Muscle of leg (tissue), 11 donors: ENCODE results near the gene DSCAML1. TPM values are rescaled to one million over a fixed set of nuclear protein-coding genes. Genes with fewer than 3 reads are reported as not detected.

ENCODE experiments used
- DNase-seq: peaks from one replicate; pipeline ENCODE4 v3.0.0; 2013
- H3K27ac ChIP-seq: one replicate; pipeline ENCODE4 v1.5.1; 2013; ENCODE audit warnings: mild to moderate bottlenecking, low read length, control low read depth
- H3K27me3 ChIP-seq: one replicate; pipeline ENCODE4 v1.6.1; 2013; ENCODE audit warnings: low read length; ENCODE audit not compliant: control insufficient read depth, insufficient read depth
- H3K36me3 ChIP-seq: one replicate; pipeline ENCODE4 v1.6.1; 2013; ENCODE audit warnings: low read length; ENCODE audit not compliant: control insufficient read depth, insufficient read depth
- H3K4me1 ChIP-seq: one replicate; pipeline ENCODE4 v1.6.1; 2013; ENCODE audit warnings: low read length; ENCODE audit not compliant: control insufficient read depth, insufficient read depth
- H3K4me3 ChIP-seq: one replicate; pipeline ENCODE4 v1.5.1; 2013; ENCODE audit warnings: low read length, control low read depth
- H3K9me3 ChIP-seq: replicated peaks from 2 replicates; pipeline ENCODE4 v1.6.1; 2013; ENCODE audit warnings: low read depth, low read length; ENCODE audit not compliant: control insufficient read depth
- WGBS: methylation state at CpG from one replicate; pipeline ENCODE4 v1.1.5; 2013; ENCODE audit warnings: missing lambda C conversion rate; ENCODE audit not compliant: insufficient coverage; 5-methylcytosine and 5-hydroxymethylcytosine counted together
- polyA plus RNA-seq, 8 donors: library from polyadenylated mRNA; unstranded; fragments of 120-200 nt; gene quantifications; one replicate each; pipeline versions ENCODE4 v1.2.1 to v1.2.3, GENCODE V29; 2013; ENCODE audit warnings: inconsistent platforms in 1 of 8, low replicate concordance in 1 of 8; ENCODE audit not compliant: insufficient read length in 8 of 8, insufficient read depth in 1 of 8
- total RNA-seq: library from RNA; stranded (reverse); fragments of 120-200 nt; gene quantifications from one replicate; pipeline ENCODE4 v1.2.4, GENCODE V29; 2013

The DSCAML1 gene
- total and polyA plus RNA-seq, 9 donors = 0.28 to 0.80 (median 0.60) TPM

DNA sequence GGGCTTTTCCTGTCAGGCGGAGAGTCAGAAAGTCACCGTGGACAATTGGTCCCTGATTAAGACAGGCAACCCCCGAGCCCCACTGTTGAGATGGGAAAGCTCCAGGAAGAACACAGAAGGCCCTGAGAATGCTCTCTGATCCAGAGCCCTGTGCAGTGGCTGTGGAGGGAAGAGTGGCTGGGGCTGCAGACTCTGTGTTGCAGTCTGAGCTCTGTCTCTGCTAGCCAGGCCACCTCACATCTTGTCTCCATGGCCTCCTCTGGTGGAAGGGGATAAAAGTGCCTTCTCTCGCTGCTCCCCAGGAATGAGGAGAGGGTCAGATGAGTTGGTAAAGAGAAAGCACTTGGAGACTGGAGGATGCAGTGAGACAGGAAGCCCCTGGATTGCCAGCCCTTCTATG is 328.1 kb downstream of the DSCAML1 start:
- Histone ChIP-seq H3K27ac (no peak overlapping the region), H3K9me3 (no peaks in the 10 kb centered on the region), H3K4me3 (no peak overlapping the region), H3K36me3 (no peaks in the 10 kb centered on the region), H3K4me1 (no peaks in the 10 kb centered on the region), H3K27me3 (peaks cover 2% of the 10 kb centered on the region)
- no peak for DNase-seq
- 58% methylated on average over 4 of the region's 4 CpGs for WGBS

DNA sequence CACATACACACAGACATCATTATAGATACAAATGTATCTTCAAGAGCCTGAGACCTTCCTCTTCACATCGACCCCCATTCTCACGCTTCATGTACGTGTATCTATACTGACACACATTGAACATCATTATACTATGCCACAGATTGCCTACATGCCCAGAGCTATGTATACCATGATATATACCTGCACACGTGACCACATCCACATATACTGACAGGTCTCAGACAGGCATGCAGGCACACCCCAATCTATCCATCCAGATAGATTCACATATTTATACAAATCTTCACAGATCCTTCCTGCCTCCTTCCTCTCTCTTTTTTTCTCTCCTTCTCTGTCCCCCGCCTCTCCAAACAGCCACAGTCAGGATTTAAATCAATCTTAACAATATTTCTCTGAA is 329.2 kb downstream of the DSCAML1 start:
- Histone ChIP-seq H3K4me1 (no peaks in the 10 kb centered on the region), H3K9me3 (no peaks in the 10 kb centered on the region), H3K36me3 (no peaks in the 10 kb centered on the region), H3K27me3 (peaks cover 2% of the 10 kb centered on the region), H3K4me3 (no peak overlapping the region), H3K27ac (no peak overlapping the region)
- WGBS = 76% methylated on average over 3 of the region's 5 CpGs
- DNase-seq = no peak

DNA sequence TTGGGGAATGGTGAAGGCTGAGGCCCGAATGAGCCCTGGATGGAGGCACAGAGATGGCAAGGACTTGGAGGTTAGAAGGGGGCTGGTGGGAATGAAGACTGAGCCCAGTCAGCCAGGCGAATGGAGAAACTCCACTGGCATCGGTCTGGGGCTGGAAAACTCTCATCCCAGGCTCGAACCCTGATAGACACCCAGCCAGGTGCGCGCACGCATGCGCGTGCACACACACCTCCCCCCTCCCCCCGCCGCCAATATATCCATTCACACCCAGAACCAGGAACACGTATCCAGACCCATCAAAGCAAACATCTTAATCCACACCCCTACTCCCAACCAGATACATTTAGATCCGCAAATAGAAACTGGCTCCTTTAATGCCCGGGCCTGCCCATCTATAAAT is 330.1 kb downstream of the DSCAML1 start:
- H3K4me1 ChIP-seq = no peaks in the 10 kb centered on the region
- no peaks in the 10 kb centered on the region for H3K36me3 ChIP-seq
- no peak overlapping the region for H3K4me3 ChIP-seq
- H3K9me3 ChIP-seq = no peaks in the 10 kb centered on the region
- H3K27ac ChIP-seq = no peak overlapping the region
- no peak for DNase-seq
- WGBS = 81% methylated on average over 10 of the region's 14 CpGs
- H3K27me3 ChIP-seq = peaks cover 2% of the 10 kb centered on the region

DNA sequence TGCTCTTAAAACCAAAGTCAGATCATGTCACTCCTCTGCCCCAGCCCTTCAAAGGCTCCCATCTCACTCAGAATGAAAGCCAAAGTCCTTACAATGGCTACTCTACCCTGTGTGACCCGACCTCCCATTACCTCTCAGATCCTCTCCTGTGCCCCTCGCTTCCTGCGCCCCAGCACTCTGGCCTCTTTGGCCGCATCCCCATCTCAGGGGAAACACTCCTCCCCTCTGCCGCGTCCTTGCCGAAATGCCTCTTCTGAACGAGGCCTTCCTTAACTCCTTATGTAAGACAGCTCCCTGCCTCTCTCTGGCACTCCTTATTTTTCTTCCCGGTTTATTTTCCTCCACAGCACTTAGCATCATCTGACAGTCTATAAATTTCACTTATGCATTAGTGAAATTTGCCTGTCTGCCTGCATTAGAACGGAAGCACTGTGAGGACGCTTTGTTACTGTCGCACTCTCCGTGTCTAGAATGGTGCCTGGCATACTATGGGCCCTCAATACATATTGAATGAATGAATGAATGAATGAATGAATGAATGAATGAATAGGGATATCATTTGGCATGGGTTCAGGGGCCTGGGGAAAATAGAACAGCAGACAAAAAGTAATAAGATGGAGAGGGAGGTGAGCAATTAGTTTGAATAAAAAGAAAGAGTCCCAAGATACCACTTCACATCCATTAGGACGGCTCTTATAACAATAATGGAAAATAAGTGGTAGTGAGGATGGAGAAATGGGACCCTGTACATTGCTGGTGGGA is 331.6 kb downstream of the DSCAML1 start:
- H3K4me1 ChIP-seq = no peaks in the 10 kb centered on the region
- H3K4me3 ChIP-seq = no peak overlapping the region
- no peak for DNase-seq
- no peaks in the 10 kb centered on the region for H3K36me3 ChIP-seq
- H3K27ac ChIP-seq = no peak overlapping the region
- peaks cover 2% of the 10 kb centered on the region for H3K27me3 ChIP-seq
- H3K9me3 ChIP-seq = no peaks in the 10 kb centered on the region
- 57% methylated on average over 12 of the region's 14 CpGs for WGBS

DNA sequence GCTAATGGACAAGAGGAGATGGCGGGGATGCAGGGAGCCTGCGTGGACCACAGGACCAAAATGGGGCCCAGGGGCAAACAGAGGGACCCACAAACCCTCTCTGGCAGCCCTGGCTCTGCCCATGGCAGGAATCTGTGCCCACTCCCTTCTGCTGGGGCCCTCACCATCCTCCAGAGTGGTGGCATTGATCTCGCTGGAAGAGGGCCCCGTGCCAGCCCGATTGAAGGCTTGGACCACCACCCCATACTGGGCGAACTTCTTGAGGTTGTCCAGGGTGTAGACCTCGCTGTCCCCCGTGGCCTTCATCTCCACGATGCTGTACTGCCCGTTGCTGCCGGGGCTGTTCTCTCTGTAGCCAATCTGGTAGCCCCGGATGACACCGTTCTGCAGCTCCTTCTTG is 332.2 kb downstream of the DSCAML1 start:
- no peak overlapping the region for H3K4me3 ChIP-seq
- peaks cover 2% of the 10 kb centered on the region for H3K27me3 ChIP-seq
- no peak for DNase-seq
- H3K36me3 ChIP-seq = no peaks in the 10 kb centered on the region
- H3K9me3 ChIP-seq = no peaks in the 10 kb centered on the region
- no peak overlapping the region for H3K27ac ChIP-seq
- WGBS = 94% methylated on average over 9 of the region's 13 CpGs
- no peaks in the 10 kb centered on the region for H3K4me1 ChIP-seq

DNA sequence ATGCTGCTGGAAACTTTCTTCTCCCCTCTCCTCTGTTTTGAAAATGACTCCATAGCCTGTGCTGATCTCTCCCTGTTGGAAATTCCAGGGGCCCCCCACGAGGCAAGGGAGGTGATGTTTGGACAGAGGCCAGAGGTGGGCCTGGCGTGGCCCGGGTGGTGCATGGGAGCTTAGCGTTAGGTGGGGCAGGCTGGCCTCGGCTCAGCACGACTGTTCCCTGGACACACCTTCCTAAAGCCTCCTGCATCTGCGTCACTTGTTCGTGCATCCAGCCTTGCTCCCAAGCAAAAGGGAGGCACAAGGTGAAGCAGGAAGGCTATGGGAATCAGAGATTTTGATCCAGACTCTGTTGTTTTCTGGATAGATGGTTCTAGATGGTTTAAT is 334.2 kb downstream of the DSCAML1 start:
- no peaks in the 10 kb centered on the region for H3K4me1 ChIP-seq
- no peak overlapping the region for H3K4me3 ChIP-seq
- H3K9me3 ChIP-seq = no peaks in the 10 kb centered on the region
- H3K36me3 ChIP-seq = no peaks in the 10 kb centered on the region
- WGBS = 48% methylated on average over 6 of the region's 8 CpGs
- DNase-seq = no peak
- no peaks in the 10 kb centered on the region for H3K27me3 ChIP-seq
- H3K27ac ChIP-seq = no peak overlapping the region

DNA sequence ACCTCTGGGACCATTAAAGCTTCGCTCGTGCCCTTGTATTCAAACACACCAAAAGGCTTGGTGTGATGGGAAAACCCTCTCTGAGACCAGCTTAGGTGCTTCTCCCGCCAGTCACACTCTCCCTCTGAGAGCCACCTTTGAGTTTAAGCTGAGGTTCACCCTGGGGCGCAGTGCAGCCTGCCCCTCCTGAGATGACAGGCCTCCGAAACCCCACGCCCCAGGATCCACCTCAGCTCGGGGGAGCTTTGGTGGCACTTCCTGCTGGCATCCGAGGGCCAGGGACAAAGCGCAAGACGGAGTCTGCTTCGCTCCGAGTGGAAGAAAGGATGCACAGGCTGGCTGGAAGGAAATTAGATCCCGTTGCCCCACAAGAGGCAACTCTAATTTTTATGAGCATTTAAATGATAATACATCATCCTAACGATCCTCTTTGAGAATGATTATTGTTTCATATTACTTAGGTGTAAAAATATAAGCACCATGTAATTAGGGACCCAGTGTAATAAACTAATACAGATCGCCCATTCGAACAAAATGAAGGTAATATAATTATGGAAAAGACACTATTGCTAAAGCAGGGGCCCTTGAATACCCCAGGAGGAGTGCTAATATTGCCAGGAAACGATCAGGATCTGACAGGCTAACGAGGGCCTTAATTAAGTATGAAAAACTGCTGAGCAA is 334.7 kb downstream of the DSCAML1 start:
- Histone ChIP-seq H3K9me3 (no peaks in the 10 kb centered on the region), H3K27me3 (no peaks in the 10 kb centered on the region), H3K36me3 (no peaks in the 10 kb centered on the region), H3K4me3 (no peak overlapping the region), H3K27ac (no peak overlapping the region), H3K4me1 (no peaks in the 10 kb centered on the region)
- WGBS = 78% methylated on average over 8 of the region's 18 CpGs
- no peak for DNase-seq

DNA sequence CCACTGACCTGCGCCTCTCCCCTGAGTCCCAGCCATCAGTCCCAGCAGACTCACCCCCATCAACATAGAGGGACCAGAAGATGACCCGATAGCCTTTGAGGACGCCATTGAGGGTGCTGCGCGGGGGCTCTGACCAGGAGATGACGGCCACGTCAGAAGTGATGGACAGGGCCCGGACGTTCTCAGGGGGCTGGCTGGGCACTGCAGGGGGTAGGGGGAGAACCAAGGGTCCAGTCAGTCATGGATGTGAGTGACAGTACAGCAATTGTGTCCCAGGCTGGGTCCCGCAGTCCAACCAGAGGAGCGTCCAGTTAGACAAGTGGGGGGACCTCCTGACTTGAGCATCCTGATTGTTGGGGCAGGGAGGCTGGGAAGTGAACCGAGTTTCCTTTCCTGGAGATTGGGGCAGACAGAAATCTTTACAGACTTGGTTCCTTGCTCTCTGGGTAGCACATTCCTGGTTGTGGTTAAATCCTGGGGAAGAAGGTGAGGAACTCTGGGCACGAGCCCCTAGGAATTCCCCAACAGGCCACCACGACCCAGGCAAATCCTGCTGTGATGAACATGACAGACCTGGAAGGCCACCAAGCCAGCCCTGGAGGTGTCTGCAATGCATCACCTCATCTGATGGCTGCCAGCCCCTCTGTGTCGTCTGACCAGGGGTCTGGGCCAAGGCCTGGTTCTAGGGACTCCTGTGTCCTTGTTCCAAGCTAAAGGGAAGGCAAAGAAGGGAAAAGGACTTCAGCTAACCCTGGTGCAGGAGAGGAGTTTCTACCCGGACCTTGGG is 335.4 kb downstream of the DSCAML1 start:
- H3K4me1 ChIP-seq = no peaks in the 10 kb centered on the region
- DNase-seq = no peak
- 90% methylated on average over 14 of the region's 16 CpGs for WGBS
- H3K4me3 ChIP-seq = no peak overlapping the region
- no peak overlapping the region for H3K27ac ChIP-seq
- H3K9me3 ChIP-seq = no peaks in the 10 kb centered on the region
- H3K36me3 ChIP-seq = no peaks in the 10 kb centered on the region
- H3K27me3 ChIP-seq = no peaks in the 10 kb centered on the region

DNA sequence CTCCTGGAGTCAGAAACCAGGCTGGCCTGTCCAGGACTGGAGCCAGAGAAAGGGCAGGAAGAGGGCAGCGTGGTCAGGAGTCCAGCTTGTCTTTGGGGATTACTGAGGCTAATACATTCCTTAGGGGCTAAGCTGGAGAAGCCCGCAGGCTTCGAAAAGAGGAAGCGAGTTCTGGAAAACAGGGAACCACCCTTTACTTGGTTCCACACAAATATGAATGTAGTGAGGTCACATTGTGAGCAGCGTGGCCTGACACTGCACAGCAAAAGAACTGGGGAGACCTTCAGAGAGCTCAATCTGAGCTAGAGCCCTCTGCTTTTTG is 337.1 kb downstream of the DSCAML1 start:
- Histone ChIP-seq H3K27ac (no peak overlapping the region), H3K9me3 (no peaks in the 10 kb centered on the region), H3K36me3 (no peaks in the 10 kb centered on the region), H3K27me3 (peaks cover 2% of the 10 kb centered on the region), H3K4me3 (no peak overlapping the region), H3K4me1 (no peaks in the 10 kb centered on the region)
- peak; percentile 47 for DNase-seq
- 100% methylated on average over 1 of the region's 5 CpGs for WGBS
